Erythroblast (primary cell): ENCODE measurements around the gene NUDT14.

Experiments used
- GATA1 ChIP-seq: IDR thresholded peaks from 2 replicates; pipeline ENCODE4 v1.6.1; 2011; ENCODE audit warnings: low read depth, mild to moderate bottlenecking, control low read depth, low read length, moderate library complexity
- POLR2A ChIP-seq: IDR thresholded peaks from 2 replicates; pipeline ENCODE4 v1.6.1; 2011; ENCODE audit warnings: mild to moderate bottlenecking, low read length

- TF ChIP-seq POLR2A (no peak), GATA1 (no peak)
These were observed 1.9 kb downstream of the NUDT14 start for GRCh38 chr14:105179191-105179590.
